GM10266 (cell line): ENCODE results near the gene PATE1.
"Not testable (repeated sequence)": the region's sequence is repeated elsewhere in the genome, so short reads cannot be mapped to it uniquely, and the experiment has no call there.

Experiments used
- DNase-seq: peaks from one replicate; pipeline ENCODE4 v3.0.0; 2012; ENCODE audit errors: extremely low spot score
- TF ChIP-seq, protein P1 (sequence below): IDR thresholded peaks from 2 replicates; pipeline ENCODE4 v1.5.1; 2012; ENCODE audit warnings: mild to moderate bottlenecking, low read depth; ENCODE audit not compliant: control insufficient read depth, insufficient read depth; ENCODE audit errors: missing control alignments

PATE1 gene

DNA sequence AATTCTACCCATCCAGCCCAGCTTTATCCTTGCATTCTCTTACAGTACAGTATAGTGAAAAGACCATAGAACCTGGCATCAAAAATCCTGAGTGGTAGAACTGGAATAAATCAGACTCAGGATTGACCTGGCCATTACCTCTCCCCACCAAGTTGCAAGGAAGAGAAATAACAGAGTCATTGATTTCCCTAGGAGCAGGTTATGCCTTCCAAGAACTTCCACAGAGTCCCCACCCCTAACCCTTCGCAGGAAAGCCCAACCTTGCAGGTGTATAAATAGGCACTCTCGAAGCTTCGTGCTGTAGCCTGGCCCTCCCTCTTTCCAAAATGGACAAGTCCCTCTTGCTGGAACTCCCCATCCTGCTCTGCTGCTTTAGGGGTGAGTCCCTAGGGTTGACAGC, at the start of gene PATE1:
PATE1 (plus strand) TSS at position 301 of the 400 bp plus-strand sequence; CDS start at position 327, 26 bp downstream.
- DNase-seq: no peak
- TF ChIP-seq, protein P1, sequence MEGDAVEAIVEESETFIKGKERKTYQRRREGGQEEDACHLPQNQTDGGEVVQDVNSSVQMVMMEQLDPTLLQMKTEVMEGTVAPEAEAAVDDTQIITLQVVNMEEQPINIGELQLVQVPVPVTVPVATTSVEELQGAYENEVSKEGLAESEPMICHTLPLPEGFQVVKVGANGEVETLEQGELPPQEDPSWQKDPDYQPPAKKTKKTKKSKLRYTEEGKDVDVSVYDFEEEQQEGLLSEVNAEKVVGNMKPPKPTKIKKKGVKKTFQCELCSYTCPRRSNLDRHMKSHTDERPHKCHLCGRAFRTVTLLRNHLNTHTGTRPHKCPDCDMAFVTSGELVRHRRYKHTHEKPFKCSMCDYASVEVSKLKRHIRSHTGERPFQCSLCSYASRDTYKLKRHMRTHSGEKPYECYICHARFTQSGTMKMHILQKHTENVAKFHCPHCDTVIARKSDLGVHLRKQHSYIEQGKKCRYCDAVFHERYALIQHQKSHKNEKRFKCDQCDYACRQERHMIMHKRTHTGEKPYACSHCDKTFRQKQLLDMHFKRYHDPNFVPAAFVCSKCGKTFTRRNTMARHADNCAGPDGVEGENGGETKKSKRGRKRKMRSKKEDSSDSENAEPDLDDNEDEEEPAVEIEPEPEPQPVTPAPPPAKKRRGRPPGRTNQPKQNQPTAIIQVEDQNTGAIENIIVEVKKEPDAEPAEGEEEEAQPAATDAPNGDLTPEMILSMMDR: no peak

GRCh38 chr11:125701018-125701610, 45.0 kb upstream of the PATE1 start:
- DNase-seq: no peak
- TF ChIP-seq, protein P1: no peak

GRCh38 chr11:125701858-125702621, 44.0 kb upstream of the PATE1 start:
- no peak for DNase-seq
- TF ChIP-seq, protein P1: no peak

DNA sequence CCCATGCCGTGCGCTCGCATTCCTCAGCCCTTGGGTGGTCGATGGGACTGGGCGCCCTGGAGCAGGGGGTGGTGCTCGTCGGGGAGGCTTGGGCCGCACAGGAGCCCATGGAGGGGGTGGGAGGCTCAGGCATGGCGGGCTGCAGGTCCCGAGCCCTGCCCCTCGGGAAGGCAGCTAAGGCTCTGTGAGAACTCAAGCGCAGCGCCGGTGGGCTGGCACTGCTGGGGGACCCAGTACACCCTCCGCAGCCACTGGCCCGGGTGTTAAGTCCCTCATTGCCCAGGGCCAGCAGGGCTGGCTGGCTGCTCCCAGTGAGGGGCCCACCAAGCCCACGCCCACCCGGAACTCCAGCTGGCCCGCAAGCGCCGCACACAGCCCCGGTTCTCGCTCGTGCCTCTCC, 41.4 kb upstream of the PATE1 start:
- not testable (repeated sequence) for DNase-seq

DNA sequence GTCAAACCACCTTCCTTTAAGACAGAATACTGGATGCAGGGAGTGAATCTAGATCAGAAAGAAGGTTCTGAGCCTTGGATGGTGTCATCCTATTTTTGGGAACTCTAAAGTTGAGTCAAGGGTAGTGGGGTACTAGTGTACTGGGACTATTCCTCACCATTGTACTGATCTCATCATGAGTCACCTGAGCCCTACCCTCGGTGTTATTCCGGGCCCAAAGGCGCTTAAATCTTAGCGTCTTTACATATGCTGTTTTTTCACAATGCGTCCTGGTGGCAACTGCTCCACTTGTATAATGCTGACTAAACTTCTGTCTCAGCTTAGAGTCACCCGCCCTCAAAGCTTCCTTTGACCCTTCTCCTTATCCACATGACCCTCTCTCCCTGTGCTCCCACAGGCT, 25.3 kb upstream of the PATE1 start:
- DNase-seq: no peak
- TF ChIP-seq, protein P1: no peak

- DNase-seq: no peak
- TF ChIP-seq, protein P1: peak; percentile 32
Measured at GRCh38 chr11:125724125-125724524, 22.0 kb upstream of the PATE1 start.

- TF ChIP-seq, protein P1: no peak
- DNase-seq: no peak
Measured at GRCh38 chr11:125728969-125729368, 17.1 kb upstream of the PATE1 start.
